Jurkat, Clone E6-1 (cell line): ENCODE measurements around the gene RBKS.
"Not testable (repeated sequence)": the region's sequence is repeated elsewhere in the genome, so short reads cannot be mapped to it uniquely, and the experiment has no call there.

Experiments used
- DNase-seq: peaks from one replicate; pipeline ENCODE4 v3.0.0-alpha.2; 2011; ENCODE audit warnings: low read depth, low spot score
- H3K4me3 ChIP-seq: 2 replicates; pipeline ENCODE4 v1.5.1; 2011; ENCODE audit warnings: mild to moderate bottlenecking, low read length, control low read depth, moderate library complexity

Gene RBKS

DNA sequence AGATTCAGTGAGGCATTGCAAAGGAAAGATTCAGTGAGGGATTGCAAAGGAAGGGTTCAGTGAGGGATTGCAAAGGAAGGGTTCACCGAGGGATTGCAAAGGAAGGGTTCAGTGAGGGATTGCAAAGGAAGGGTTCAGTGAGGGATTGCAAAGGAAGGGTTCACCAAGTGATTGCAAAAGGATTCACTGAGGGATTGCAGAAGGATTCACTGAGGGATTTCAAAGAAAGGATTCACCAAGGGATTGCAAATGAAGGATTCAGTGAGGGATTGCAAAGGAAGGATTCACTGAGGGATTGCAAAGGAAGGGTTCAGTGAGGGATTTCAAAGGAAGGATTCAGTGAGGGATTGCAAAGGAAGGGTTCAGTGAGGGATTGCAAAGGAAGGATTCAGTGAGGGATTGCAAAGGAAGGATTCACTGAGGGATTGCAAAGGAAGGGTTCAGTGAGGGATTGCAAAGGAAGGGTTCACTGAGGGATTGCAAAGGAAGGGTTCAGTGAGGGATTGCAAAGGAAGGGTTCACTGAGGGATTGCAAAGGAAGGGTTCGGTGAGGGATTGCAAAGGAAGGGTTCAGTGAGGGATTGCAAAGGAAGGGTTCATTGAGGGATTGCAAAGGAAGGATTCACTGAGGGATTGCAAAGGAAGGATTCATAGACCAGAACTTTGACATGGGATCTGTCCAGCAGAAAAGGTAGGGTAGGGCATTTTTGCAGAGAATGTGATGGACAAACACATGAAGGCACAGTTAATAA, 141.2 kb downstream of the RBKS start:
- not testable (repeated sequence) for H3K4me3 ChIP-seq, DNase-seq

DNA sequence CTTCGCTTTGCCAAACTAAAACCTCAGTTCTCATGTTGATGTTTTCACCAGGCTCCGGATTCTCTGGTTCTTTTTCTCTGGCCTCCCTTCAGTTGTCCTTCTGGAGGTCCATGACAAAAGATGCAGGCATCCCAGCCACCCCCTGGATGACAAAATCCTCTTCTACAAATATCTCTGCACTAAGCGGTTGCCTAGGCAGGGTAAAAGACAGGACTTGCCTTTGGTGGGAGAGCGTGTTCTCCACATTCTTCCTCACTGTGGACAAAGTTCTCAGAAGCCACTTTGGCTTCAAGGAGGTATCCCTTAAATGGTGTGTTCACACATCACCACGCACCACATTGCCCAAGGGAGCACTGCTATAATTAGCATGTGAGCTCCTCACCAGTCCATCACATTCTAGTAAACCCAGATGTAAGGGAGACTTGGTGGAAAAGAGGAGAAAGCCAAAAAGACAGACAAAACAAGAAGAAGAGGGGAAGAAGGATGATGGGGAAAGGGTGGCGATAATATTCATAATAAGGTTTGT, 142.3 kb downstream of the RBKS start:
- DNase-seq: no peak
- H3K4me3 ChIP-seq: no peak overlapping the region

DNA sequence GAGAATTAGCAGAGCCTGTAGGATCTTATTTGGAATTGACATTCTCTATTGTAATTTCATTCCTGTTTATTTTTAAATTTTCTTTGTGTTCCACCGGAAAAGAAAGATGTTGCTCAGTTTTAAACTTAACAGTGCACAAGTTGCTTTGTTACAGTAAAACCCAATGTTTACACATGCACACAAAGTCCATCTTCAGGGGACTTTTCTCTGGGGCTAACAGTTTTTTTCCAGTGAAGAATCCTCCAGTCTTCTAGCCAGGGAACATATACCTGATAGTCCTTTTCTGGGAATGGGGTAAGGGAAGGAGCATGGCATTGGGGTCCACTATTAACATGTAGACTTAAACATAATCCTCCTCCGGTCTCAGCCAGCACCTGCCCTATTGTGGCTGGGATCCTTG, 143.9 kb downstream of the RBKS start:
- DNase-seq: no peak
- no peak overlapping the region for H3K4me3 ChIP-seq

DNA sequence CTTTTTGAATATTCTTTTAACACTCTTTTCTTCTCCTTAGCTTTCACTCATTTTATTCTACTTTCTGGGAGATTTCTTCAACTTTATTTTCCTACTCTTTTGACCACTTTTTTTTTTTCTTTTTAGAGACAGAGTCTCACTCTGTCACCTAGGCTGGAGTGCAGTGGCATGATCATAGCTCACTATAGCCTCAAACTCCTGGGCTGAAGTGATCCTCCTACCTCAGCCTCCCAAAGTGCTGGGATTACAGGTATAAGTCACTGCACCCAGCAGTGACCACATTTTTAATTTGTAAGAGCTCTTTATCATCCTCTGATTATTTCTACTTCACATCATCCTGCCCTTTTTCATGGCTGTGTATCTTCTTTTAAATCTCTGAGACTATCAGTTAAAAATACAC, 144.7 kb downstream of the RBKS start:
- not testable (repeated sequence) for H3K4me3 ChIP-seq, DNase-seq

DNA sequence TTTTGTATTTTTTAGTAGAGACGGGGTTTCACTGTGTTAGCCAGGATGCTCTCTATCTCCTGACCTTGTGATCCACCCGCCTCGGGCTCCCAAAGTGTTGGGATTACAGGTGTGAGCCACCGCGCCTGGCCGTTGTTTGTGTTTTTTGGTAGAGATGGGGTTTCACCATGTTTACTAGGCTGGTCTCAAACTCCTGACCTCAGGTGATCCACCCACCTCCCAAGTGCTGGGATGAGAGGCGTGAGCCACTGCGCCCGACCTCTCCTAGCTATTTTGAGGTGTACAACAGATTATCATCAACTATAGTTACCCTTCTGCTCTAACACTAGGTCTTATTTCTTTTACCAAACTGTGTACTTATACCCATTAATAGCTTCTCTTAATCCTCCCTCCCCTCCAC, 147.6 kb downstream of the RBKS start:
- no peak overlapping the region for H3K4me3 ChIP-seq
- DNase-seq: no peak

DNA sequence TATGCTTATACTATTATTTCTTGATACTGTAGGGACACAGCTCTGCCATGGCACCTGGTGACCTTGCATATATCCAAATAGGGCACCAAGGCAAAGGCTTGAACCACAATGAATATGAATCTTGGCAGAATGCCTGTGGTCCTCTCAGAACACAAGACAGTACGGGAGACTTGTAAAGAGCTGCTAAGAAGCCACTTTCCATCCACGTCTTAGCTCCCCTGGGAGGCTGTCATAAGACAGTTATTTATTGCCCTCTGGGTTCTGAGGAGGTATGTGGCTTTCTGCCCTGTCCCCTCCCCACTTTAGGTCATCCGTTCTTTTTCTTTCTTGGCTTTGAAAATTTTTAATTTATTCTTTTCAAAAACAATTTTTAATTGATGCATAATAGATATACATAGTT, 148.5 kb downstream of the RBKS start:
- no peak for DNase-seq

DNA sequence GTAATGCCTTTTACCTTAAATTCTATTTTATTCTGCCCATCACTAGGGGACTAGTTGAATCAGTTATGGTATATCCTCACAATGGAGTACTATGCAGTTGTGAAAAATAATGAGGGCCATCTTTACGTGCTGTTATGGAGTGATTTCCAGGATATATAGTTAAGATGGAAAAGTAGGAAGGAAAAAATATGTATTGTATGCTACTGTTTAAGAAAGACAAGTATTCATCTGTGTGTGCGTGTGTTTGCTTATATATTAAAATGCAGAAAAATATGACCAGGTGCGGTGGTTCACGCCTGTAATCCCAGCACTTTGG, 151.2 kb downstream of the RBKS start:
- DNase-seq: no peak
- H3K4me3 ChIP-seq: no peak overlapping the region

More for the DNA sequence above, 148.5 kb downstream of the RBKS start:
- H3K4me3 ChIP-seq: no peak overlapping the region

DNA sequence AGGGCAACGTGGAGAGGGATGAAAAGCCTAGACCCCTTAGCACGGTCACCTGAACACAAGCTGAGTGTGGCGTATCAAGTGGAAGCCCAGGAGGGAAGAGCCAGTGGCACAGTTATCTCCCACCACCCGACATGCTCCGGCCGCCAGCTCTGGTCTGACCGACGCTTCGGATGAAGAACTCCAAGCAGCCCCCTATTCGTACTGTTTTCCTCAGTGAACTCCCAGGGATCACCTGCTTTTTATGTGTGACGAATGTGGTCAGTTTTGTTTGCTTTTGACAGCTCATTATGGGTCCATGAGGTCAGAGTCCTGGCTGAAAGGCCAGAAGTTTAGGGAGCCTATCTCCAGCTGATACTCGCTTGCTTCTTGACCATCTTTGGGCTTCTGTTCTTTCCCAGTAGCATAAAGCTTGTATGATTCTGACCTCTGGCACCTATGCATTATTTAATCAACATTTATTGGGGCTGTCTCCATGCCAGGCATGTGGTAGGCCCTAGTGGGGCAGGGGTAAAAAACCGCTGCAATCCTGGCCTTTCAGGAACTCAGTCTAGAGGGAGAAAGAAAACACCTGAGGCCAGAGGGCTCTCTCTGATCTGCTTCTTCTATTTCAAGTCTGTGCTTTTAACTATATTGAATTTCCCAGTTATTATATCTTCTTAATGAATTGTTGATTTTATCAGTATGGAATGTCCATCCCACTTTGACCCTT, 151.7 kb downstream of the RBKS start:
- no peak for DNase-seq
- H3K4me3 ChIP-seq: no peak overlapping the region

DNA sequence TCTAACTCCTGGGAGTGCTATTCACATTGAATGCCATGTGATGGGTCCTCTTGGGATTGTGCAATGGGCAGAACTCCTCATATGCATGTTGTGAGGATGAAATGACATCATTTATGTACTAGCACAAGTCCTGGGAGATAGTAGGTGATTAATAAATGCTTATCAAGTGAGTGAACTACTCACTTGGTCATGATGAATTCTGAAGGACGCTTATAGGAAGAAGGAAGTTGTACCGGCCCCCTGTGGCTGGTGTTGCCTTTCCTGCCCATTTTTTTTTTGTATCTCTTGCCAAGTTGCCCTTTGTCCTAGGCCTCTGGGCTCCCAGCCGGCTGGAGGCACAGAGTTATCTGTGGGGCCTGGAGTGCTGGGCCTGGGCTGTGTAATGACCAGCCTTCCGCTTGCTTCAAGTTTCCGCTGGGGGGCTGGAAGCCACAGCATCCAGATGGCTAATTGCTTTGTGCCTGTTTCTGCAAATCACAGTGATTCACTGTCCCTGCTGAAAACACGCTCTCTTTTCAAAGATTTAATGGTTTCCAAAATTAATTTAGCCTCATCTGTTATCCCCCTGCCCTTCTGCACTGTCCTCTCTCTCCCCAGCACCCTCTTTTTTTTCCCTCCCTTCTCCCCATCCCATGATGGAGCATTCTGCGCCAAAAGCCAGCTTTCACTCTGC, 152.4 kb downstream of the RBKS start:
- no peak for DNase-seq
- no peak overlapping the region for H3K4me3 ChIP-seq

DNA sequence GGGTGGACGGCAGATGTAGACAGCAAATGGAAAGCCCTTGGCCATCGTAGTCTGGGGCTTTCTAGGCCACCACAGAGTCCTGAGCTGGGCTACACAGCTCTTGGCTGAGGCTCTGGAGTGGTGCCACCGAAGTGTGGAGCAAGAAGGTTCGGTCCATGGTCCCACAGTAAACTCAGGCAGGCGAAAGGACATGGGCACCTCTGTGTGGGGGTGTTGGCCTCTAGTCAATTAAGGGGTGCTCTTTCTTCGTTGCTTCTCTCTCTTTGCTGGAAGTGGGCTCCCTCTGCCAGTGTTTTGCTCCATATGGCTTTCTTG, 153.3 kb downstream of the RBKS start:
- H3K4me3 ChIP-seq: no peak overlapping the region
- no peak for DNase-seq

DNA sequence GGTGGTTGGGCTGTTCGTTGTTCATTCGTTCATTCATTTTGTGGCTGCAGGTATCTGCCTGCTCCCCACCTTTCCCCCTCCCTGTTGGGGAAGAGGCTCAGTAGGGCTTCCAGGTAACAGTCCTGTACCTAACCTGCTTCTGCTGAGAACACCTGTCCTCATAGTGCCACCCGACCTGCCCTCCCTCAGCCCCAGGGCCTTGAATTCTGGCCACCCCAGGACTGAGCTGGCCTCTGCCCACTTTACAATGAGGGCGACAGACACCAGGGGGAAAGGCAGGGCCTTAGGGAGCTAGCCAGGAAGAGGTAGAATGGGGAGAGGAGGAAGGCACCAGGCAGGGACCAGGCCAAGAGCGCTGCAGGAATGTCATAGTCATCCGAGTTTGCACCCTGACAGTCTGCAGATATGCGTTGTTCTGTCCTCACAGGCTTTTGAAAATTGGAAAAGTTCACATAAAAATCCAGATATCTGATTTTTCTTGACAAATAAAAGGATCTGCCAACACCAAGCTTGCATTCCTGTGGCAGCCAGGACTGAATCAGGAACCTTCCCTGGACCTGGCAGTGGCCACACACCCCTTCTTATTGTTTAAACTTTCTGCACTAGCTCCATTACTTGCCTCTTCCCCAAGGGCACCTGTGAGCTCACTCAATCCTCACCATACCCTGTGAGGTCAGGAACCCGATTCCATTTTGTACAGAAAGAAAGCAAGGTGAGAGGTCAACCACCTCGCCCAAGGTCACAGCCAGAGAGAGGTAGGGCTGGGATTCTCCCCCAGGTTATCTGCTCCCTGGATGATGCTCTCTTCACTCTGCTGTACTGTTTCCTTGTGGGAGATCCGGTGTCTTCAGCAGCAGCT, 153.9 kb downstream of the RBKS start:
- H3K4me3 ChIP-seq: no peak overlapping the region
- DNase-seq: no peak

DNA sequence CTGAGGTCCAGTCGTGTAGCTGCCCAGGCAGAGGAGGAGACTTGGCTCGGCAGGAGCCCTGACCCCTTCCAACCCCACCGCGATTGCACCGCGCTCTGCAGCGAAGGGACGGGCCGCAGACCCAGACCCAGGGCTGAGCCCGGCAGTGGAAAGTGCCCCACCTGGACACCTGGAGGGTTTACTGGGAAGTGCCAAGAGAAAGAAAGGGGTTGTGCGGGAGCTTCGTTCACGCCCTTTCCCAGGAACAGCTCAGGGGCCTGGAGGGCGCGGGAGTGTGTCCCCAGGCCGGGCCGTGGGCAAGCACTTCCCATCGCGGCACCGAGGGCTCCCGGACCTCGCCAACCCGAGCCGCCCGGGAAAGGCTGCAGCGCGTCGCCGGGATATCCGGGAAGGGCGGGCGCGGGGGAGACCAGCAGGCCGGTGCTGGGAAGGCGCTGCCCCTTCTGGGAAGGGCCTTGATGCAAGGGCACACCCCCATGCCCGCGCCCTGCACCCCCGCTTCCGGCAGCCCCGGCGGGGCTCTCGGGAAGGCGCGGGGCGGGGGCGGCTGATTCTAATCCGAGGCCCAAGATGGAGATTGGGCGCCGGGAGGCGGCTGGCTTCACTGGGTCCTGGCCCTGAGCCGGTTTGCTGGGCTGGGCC, 154.8 kb downstream of the RBKS start:
- no peak for DNase-seq
- H3K4me3 ChIP-seq: no peak overlapping the region

DNA sequence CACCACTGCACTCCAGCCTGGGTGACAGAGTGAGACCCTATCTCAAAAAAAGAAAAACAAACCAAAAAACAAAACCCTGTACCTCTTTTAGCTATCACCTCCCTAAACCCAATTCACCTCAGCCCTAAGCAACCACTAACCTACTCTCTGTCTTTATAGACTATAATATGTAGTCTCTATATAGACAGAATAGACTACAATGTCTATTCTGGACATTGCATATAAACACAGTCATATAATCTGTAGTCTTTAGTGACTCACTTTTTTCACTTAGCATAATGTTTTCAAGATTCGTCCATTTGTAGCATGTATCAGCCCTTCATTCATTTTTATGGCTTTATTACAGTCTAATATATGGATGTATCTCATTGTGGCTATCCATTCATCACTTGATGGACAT, 155.9 kb downstream of the RBKS start:
- DNase-seq: no peak
- H3K4me3 ChIP-seq: no peak overlapping the region
